Measurements from ENCODE around the gene CAMK1D. TPM values are rescaled to one million over a fixed set of nuclear protein-coding genes. Genes with fewer than 3 reads are reported as not detected.

Gene CAMK1D
- total RNA-seq, 1 donor from 2014 or later, result 12.8 TPM

DNA sequence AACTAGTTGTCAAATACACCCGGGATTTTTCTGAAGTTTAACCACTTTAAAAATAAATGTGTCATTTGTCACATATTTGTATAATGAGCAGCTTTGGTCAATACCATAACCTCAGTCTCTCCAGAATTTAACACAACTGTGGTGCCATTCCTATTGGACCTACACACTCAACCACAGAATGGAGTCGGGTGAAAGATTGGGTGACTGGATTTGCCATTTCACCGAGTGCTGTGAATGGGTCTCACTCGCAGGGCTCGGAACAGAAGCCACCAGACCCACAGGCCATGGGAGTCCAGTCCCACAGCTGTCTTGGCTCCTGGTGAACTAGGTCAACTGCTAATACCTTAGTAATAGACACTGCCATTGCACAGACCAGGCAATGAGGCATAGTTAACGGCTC lies 353.8 kb downstream of the CAMK1D start:
- TF ChIP-seq, protein P1, sequence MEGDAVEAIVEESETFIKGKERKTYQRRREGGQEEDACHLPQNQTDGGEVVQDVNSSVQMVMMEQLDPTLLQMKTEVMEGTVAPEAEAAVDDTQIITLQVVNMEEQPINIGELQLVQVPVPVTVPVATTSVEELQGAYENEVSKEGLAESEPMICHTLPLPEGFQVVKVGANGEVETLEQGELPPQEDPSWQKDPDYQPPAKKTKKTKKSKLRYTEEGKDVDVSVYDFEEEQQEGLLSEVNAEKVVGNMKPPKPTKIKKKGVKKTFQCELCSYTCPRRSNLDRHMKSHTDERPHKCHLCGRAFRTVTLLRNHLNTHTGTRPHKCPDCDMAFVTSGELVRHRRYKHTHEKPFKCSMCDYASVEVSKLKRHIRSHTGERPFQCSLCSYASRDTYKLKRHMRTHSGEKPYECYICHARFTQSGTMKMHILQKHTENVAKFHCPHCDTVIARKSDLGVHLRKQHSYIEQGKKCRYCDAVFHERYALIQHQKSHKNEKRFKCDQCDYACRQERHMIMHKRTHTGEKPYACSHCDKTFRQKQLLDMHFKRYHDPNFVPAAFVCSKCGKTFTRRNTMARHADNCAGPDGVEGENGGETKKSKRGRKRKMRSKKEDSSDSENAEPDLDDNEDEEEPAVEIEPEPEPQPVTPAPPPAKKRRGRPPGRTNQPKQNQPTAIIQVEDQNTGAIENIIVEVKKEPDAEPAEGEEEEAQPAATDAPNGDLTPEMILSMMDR (IDR thresholded peaks at IDR 0.05), result no peak
- TF ChIP-seq POLR2AphosphoS5 (IDR thresholded peaks at IDR 0.05; ENCODE audit: insufficient read depth in 1 of 2, low read depth in 1 of 2) (no peak), POLR2A (IDR thresholded peaks at IDR 0.05) (no peak)
- H3K4me1 ChIP-seq, result peaks cover 36% of the 10 kb centered on the region
- intact Hi-C loops (cut with DNase I), result no loop called here
- no peak overlapping the region for H3K4me3 ChIP-seq
- DNase-seq (ENCODE audit: extremely low spot score in 2 of 2), result no peak
- no peaks in the 10 kb centered on the region for H3K9me3 ChIP-seq
- no peaks in the 10 kb centered on the region for H3K36me3 ChIP-seq
- no peaks in the 10 kb centered on the region for H3K27me3 ChIP-seq
- peak overlapping the region; percentile 10 for H3K27ac ChIP-seq

DNA sequence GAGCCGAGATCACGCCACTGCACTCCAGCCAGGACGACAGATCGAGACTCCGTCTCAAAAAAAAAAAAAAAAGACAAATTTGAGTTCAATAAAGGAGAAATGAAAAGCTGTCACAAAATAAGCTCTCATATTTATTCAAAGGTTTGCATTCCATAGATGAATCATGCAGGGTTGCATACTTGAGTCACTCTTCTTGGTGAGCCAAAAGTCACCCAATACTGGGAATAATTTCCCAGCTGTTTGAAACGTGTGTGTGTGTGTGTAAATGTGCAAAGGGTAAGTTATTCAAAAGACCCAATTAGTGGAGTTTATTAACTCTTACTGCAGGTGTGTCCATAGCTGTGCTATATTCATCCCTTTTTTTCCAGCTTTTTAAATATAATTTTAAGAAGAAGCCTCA lies 354.5 kb downstream of the CAMK1D start:
- Histone ChIP-seq H3K4me3 (no peak overlapping the region), H3K27me3 (no peaks in the 10 kb centered on the region), H3K4me1 (peaks cover 43% of the 10 kb centered on the region), H3K36me3 (no peaks in the 10 kb centered on the region), H3K9me3 (no peaks in the 10 kb centered on the region), H3K27ac (peak overlapping the region; percentile 10)
- intact Hi-C loops (cut with DNase I), result no loop called here
- no peak for DNase-seq (ENCODE audit: extremely low spot score in 2 of 2)
- TF ChIP-seq, protein P1 (IDR thresholded peaks at IDR 0.05), result no peak
- TF ChIP-seq POLR2A (IDR thresholded peaks at IDR 0.05) (no peak), POLR2AphosphoS5 (IDR thresholded peaks at IDR 0.05; ENCODE audit: insufficient read depth in 1 of 2, low read depth in 1 of 2) (no peak)

DNA sequence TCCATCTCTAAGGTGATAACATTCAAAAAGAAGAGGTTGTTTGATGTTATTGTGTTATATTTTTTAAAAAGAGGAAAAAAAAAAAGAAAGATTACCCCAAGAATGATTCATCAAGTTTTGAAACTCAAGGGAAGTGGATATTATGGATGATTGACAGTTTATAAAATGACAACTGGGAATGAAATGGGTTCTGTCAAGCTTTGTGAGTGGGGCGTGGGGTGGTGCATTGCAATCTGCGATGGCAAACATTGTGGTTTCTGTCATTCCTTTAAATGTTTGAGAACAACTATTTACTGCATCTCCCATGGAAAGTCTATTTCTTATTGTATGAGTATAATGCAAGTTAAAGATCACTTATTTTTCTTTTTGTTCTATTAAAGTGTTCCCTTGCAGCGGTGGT lies 355.1 kb downstream of the CAMK1D start:
- Histone ChIP-seq H3K9me3 (no peaks in the 10 kb centered on the region), H3K27me3 (no peaks in the 10 kb centered on the region), H3K4me1 (peaks cover 49% of the 10 kb centered on the region), H3K27ac (no peak overlapping the region), H3K36me3 (no peaks in the 10 kb centered on the region), H3K4me3 (no peak overlapping the region)
- no peak for TF ChIP-seq POLR2A (IDR thresholded peaks at IDR 0.05)
- TF ChIP-seq, protein P1 (IDR thresholded peaks at IDR 0.05), result no peak
- TF ChIP-seq POLR2AphosphoS5 (IDR thresholded peaks at IDR 0.05; ENCODE audit: insufficient read depth in 1 of 2, low read depth in 1 of 2), result no peak
- intact Hi-C loops (cut with DNase I), result no loop called here
- no peak for DNase-seq (ENCODE audit: extremely low spot score in 2 of 2)

DNA sequence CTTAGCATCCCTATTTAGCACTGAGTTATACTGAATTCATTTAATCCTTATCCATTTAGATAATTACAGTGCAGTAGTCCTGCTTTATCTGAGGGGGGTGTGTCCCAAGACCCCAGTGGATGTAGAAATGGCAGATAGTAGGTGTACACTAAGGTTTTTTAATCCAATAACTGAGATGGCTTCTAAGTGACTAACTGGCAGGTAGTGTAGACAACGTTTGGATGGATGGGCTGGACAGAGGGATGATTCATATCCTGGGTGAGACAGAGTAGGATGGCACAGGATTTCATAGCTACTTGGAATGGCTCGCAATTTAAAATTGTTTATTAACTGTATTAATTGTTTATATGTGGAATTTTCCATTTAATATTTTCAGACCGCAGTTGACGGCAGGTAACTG lies 356.6 kb downstream of the CAMK1D start:
- no peak overlapping the region for H3K27ac ChIP-seq
- H3K4me3 ChIP-seq, result no peak overlapping the region
- H3K4me1 ChIP-seq, result peaks cover 64% of the 10 kb centered on the region
- H3K36me3 ChIP-seq, result no peaks in the 10 kb centered on the region
- no peaks in the 10 kb centered on the region for H3K9me3 ChIP-seq
- no peak for DNase-seq (ENCODE audit: extremely low spot score in 2 of 2)
- intact Hi-C loops (cut with DNase I), result no loop called here
- TF ChIP-seq POLR2AphosphoS5 (IDR thresholded peaks at IDR 0.05; ENCODE audit: insufficient read depth in 1 of 2, low read depth in 1 of 2), result no peak
- H3K27me3 ChIP-seq, result no peaks in the 10 kb centered on the region

DNA sequence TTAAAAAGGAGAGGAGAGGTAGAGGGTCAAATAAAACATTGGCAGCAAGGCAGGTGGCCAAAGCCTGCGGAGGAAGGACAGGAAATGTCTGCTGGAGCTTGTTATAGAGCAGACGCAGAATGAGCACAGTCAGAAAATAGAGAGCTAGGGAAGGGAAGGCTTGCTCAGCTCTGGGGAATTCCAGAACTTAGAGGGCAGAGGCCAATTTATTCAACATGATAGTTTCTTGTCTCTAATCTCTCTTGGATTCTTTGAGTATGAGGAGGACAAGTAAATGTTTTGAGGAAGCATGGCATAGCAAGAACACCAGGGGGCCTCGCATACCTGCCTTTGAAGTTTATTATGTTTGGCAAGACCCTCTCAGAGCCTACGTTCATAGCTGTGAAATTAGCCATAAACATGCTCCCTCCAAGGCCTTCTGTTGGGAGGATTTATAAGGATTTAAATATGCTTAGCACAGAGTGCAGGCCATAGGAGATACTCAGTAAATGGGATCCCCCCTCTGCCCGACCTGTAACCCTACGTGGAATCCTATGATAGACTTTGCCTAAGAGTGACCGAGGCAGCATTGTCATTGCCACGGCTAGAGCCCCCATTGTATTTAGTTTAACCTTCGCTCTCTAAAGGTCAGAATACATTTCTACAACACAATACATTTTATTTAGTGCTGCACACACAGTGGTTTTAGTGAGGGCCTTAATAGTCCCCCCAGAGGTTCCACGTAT lies 358.3 kb downstream of the CAMK1D start:
- intact Hi-C loops (cut with DNase I), result no loop called here
- DNase-seq (ENCODE audit: extremely low spot score in 2 of 2), result no peak
- no peaks in the 10 kb centered on the region for H3K36me3 ChIP-seq
- H3K27ac ChIP-seq, result peak overlapping the region; percentile 80
- H3K9me3 ChIP-seq, result no peaks in the 10 kb centered on the region
- no peaks in the 10 kb centered on the region for H3K27me3 ChIP-seq
- TF ChIP-seq POLR2A (IDR thresholded peaks at IDR 0.05) (no peak), POLR2AphosphoS5 (IDR thresholded peaks at IDR 0.05; ENCODE audit: insufficient read depth in 1 of 2, low read depth in 1 of 2) (no peak)
- TF ChIP-seq, protein P1 (IDR thresholded peaks at IDR 0.05), result peak in 1 of 3 experiments; percentile 43
- H3K4me3 ChIP-seq, result no peak overlapping the region
- peaks cover 57% of the 10 kb centered on the region for H3K4me1 ChIP-seq
